ENCODE data around the gene RNF227.
"Not testable (repeated sequence)": the region's sequence is repeated elsewhere in the genome, so short reads cannot be mapped to it uniquely, and the experiment has no call there.

The RNF227 gene

DNA sequence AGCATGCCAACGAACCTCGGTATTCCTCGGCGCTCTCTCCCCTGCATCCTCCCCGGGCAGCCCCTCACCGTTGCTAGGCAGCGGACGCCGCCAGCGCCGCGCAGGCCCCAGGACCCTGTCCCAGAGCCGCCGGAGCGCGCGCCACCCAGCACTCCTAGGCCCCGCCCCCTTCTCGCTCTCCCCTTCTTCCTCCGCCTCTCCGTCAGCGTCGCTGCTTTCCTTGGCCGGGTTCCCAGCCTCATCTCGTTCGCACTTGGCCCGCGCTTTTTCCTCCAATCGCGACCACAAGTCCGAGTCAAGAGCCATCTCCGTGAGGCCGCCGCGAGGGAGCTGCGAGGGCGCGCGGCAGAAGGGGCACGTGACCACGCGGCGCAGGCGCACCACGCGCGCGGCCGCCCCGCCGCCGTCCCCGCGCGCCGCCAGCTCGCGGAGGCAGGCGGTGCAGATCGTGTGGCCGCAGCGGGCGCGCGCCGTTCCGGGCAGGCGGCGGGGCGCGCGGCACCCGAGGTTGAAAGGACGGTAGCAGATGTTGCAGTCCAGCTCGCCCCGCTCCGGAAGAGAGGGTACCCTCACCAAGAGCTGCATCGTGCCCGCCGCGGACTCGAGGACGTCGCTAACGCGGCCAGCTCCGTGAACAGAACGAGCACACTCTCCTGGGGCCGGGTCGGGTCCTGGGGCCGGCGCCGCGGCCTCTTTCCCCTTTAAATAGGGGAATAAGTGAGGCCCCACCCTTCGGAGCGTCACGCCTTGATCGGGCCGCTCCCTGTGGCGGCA lies at the start of gene RNF227:
Gene RNF227 (minus strand): TSS at position 679 of the 774 bp plus-strand sequence. CDS start 94 bp downstream, at position 585.
- FAIRE-seq: no peak

GRCh38 chr17:7961421-7961820 lies 45.3 kb upstream of the RNF227 start:
- FAIRE-seq: no peak

DNA sequence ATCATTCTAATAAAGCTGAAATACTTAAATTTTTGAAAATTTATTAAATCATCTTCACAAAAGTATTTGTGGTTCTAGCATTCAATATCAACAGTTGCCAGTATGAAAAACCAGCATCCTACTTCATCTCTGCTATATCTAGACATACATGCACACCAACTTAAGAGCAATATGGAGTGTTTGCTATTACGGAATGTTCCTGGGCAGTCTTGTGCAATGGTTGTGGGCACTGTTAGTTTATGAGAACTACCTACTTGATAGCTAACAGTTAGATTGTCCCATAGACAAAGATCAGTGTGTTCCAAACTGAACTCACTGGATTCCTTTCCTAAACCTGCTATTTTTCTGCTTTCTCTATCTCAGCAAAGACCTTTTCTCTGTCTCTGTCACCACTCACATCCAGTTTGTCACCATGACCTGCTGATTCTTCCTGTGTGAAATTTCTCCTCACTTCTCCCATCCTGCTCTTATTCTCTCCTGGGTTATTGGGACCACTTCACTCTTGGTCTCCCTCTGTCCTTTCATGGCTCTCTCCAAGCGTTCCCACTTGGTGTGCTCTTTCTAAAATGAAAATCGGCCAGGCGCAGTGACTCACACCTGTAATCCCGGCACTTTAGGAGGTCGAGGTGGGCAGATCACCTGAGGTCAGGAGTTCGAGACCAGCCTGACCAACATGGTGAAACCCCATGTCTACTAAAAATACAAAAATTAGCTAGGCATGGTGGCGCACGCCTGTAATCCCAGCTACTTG lies 43.6 kb upstream of the RNF227 start:
- FAIRE-seq: no peak

GRCh38 chr17:7956228-7956965 lies 40.3 kb upstream of the RNF227 start:
- FAIRE-seq: no peak

DNA sequence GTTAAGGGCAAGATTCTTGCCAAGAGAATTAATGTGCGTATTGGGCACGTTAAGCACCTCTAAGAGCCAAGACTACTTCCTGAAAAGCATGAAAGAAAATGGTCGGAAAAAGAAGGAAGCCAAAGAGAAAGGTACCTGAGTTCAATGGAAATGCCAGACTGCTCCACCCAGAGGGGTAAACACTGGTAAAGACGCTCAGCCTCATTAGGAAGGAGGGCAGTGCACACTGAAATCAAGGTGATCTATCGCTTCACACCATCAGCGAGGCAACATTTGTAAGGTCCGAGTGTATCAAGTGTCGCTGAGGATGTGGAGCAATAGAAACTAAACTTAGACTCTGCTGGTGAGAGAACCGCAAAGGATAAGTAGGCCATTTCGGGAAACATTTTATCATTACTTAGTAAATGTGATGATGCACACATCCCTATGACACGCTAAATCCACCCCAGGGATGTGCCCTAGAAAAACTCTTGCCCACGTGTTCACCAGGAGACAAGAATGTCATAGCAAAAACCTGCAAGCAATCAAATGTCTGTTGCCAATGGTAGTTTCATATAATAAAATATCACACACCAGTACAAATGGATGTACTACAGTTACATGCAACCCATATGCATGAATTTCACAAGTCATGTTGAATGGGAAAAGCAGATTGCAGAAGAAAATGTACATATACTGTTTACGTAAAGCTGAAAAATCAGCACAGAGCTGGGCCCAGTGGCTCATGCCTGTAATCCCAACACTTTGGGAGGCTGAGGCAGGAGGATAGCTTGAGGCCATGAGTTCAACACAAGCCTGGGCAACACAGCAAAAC lies 39.5 kb upstream of the RNF227 start:
- FAIRE-seq: no peak

GRCh38 chr17:7953266-7953665 lies 37.2 kb upstream of the RNF227 start:
- not testable (repeated sequence) for FAIRE-seq

GRCh38 chr17:7951143-7951792 lies 35.2 kb upstream of the RNF227 start:
- no peak for FAIRE-seq

GRCh38 chr17:7950578-7950977 lies 34.5 kb upstream of the RNF227 start:
- no peak for FAIRE-seq

GRCh38 chr17:7947651-7948050 lies 31.6 kb upstream of the RNF227 start:
- FAIRE-seq: no peak

GRCh38 chr17:7946441-7946840 lies 30.4 kb upstream of the RNF227 start:
- FAIRE-seq: no peak

GRCh38 chr17:7945651-7946050 lies 29.6 kb upstream of the RNF227 start:
- no peak for FAIRE-seq

DNA sequence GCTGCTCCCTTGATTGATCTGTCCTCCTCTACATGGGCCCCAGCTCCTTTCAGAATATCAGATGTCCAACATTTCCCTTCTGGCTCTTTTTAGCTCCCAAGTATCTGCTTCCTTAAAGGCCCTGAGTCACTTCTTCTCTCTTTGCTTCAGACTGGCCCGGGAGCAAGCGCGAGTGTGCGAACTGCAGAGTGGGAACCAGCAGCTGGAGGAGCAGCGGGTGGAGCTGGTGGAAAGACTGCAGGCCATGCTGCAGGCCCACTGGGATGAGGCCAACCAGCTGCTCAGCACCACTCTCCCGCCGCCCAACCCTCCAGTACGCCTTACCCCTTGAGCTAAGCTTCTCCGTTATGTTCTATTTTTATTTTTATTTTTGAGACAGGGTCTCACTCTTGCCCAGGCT lies 28.2 kb upstream of the RNF227 start:
- no peak for FAIRE-seq

- FAIRE-seq: no peak
Measured at GRCh38 chr17:7943291-7943690, 27.2 kb upstream of the RNF227 start.

GRCh38 chr17:7940743-7941142 lies 24.7 kb upstream of the RNF227 start:
- FAIRE-seq: no peak

DNA sequence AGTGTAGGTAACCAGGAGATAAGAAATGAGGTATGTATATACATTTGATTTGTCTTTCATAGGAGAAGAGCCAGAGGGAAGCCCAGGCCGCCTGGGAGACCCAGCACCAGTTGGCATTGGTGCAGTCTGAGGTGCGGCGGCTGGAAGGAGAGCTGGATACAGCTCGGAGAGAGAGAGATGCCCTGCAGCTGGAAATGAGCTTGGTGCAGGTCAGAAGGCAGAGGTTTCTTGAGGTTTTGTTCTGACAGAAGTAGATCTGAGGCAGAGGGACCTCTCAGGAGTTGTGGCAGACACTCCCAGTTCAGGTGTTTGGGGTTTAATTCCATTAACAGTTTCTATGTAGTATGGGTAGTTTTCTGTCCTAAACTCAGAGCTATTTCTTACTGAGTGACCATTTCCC lies 23.9 kb upstream of the RNF227 start:
- no peak for FAIRE-seq

DNA sequence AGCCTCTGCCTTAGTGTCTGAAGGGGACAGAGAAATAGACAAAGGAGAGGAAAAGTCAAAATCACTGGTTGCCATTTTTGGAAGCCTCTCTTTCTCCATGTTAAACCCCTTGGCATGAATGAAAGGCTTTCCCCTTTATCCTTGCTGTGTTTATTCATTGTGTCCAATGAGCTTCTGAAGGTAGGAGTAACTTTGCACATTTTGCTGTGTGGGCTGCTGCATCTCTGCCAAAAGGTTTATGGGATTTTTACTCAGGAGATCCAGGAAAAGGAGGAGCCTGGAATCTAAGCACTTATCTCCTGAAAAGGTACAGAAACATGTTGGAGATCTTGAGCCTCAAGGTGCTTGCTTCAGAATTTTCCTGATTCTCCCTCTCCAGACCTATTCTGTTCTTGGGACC lies 19.8 kb upstream of the RNF227 start:
- no peak for FAIRE-seq

- FAIRE-seq: no peak
Measured at GRCh38 chr17:7932949-7933348, 16.9 kb upstream of the RNF227 start.

- FAIRE-seq: no peak
Measured at GRCh38 chr17:7932483-7932891, 16.4 kb upstream of the RNF227 start.

- peak; percentile 98 for FAIRE-seq
Measured at GRCh38 chr17:7931709-7932482, 15.8 kb upstream of the RNF227 start, which contains the start of the genes CNTROB and TRAPPC1. TSS of gene CNTROB (plus strand) at chr17:7932206. CDS start at chr17:7933080, 874 bp downstream. TSS of gene TRAPPC1 (minus strand) at chr17:7931946. CDS start at chr17:7931829, 117 bp downstream.

DNA sequence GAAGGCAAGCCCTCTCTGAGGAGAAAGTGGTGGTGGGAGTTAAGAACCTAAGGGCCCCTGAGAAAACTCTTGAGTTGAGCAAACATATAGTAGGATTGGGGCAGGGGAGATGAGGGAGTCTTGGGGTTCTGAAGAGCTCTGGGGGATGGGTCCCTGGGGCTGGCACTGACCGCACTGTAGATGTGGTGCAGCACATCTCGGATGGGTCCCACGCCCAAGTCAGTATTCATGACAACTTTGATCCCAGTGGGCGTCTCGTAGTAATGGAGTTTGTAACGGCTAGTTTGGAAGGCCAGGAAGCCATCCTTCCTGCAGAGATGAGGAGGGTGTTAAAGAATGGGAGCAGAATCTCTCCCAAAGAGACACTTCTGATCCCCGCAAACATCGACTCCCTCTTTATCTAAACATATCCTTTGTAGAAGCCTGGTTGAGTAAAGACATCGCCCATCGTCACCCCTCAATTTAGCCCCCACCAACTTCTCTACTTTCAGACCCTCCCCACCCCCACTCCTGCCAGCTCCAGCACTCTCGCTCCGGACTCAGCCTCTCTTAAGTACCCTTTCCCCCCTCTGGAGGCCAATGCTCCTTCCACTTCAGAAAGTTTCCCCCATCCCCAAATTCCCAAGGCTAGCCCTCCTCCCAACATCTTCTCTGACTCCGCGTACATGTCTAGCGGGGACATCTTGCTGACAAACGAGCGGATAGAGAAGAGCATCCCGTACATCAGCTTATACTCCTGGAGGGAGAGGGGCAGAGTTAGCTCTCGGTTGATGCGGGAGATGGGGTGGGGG lies 14.9 kb upstream of the RNF227 start:
- no peak for FAIRE-seq
